NCI-H146 treated with DMSO at 0.1 percent for 48 hours (cell line): Measurements from ENCODE around the gene GPX5.
"Not testable (repeated sequence)": the region's sequence is repeated elsewhere in the genome, so short reads cannot be mapped to it uniquely, and the experiment has no call there.

Experiments used
- DNase-seq: peaks from one replicate; lab custom pipeline; 2025; ENCODE audit not compliant: unreplicated experiment; lab: John Stamatoyannopoulos, UW

GPX5 gene

DNA sequence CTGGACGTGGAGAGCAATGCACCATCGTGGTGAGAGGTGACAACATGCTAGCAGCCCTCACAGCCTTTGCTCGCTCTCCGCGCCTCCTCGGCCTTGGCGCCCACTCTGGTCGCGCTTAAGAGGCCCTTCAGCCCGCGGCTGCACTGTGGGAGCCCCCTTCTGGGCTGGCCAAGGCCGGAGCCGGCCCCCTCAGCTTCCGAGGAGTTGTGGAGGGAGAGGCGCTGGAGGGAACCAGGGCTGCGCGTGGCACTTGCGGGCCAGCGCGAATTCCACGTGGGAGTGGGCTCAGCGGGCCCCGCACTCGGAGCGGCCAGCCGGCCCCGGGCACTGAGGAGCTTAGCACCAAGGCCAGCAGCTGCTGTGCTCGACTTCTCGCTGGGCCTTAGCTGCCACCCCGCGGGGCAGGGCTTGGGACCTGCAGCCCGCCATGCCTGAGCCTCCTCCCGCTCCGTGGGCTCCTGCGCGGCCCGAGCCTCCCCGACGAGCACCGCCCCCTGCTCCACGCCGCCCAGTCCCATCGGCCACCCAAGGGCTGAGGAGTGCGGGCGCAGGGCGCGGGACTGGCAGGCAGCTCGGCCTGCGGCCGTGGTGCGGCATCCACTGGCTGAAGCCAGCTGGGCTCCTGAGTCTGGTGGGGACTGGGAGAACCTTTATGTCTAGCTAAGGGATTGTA is 13.9 kb upstream of the GPX5 start:
- no peak for DNase-seq

DNA sequence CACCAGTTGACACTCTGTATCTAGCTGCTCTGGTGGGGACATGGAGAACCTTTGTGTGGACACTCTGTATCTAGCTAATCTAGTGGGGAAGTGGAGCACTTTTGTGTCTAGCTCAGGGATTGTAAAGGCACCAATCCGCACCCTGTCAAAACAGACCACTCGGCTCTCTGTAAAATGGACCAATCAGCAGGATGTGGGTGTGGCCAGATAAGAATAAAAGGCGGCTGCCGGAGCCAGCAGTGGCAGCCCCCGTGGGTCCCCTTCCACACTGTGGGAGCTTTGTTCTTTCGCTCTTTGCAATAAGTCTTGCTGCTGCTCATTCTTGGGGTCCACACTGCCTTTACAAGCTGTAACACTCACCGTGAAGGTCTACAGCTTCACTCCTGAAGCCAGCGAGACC is 13.3 kb upstream of the GPX5 start:
- DNase-seq = not testable (repeated sequence)

DNA sequence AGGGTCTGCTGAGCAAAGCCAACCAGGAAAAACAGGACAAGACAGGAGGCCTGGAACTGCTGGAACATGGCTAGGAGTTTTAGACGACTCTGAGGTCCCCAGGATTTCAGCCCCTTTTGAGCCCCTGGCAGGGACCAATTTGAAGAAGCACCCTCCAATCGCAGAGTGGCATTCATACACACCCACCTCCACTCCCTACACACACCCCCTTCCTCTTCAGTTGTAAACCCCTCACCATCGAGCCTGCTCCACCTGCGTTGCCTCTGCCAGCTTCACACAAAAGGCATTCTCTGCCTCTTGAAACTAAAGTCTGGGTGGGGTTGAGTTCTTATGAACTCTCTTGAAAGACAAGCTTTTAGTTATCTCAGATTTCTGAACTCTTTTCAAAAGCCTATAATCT is 10.0 kb upstream of the GPX5 start, which contains the start of gene GPX6:
Gene GPX6 (minus strand): TSS at position 118 of the 400 bp plus-strand sequence. CDS start 50 bp downstream, at position 68.
- DNase-seq = no peak

DNA sequence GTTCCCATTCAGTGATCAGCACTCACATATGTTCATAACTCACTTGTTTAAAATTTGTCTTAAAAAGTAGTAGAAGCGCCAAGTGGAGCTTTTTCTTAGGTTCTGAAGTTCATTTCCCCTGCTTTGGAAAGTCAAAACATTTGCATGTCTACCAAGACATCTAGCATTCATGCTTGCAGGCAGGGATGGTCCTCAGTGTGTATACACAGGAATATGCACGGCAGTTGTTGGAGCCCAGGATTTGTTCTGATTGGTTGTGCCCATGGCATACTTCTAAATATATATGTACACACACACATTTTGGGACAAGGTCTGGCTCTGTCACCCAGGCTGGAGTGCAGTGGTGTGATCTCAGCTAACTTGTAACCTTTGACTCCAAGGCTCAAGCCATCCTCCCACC is 7.7 kb upstream of the GPX5 start:
- DNase-seq = no peak

DNA sequence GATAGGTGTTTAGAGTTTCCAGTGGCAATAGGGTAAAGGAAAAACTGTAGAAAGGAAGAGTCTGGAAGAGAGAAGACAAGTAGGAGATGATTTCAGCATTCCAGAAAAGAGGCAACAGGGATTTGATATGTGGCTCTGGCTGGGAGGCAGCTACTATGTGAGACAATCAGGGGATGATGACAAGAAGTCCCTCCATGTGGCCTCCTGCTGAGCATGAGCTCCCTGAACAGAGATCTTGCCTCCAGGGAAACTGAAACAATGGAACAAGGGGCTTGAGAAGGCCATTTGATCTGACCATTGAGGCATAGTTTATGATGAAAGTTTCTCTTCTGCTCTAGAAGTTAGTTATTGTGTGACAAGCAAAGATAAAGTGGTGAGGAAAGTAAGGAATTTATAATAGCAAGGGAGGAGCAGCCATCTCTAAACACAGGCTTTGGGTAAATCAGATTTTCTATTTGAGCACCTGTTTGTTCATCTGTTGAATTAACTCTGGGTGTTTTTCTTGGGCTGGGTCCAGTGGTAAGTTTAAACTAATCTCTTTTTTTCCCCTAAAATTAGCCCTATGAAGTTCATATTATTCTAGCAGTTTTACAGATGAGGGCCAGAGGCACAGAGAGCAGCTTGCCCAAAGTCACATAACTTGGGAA is 3.0 kb upstream of the GPX5 start:
- no peak for DNase-seq

DNA sequence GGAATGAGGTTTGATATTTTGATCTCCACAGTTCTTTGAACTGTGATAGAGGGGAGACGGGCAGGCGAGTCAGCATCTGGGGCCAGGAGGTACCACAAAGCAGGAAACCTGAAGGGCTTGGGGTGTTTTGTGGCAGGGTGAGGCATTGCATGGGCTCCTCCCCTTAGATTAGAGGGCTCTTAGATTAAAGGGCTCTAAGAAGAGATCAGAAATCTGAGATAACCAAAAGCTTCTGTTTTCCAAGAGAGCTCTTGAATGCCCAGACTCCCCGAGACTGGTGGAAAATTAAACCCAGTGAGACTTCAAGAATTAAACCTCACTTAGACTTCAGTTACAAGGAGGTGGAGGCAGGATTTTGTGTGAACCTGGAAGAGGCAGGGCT is 2.4 kb upstream of the GPX5 start:
- no peak for DNase-seq

DNA sequence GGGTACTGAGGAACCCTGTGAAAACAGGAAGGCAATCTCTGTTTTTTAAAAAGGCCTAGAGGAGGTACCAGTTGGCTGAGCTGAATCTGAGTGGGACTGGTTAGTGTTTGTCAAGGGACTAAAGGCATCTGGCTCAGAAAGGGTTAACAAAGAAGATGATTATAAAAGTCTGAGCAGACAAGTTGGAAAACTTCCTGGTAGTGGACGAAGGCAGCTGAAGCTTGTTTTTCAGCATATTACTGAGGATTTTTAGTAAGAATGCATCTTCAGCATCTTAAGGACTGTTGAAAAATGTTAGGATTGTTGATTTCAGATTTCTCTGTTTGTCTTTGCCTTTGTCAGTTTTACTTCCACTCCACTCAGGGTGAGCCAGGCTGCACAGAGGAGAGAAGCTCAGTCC is 5.1 kb downstream of the GPX5 start:
- DNase-seq = no peak

DNA sequence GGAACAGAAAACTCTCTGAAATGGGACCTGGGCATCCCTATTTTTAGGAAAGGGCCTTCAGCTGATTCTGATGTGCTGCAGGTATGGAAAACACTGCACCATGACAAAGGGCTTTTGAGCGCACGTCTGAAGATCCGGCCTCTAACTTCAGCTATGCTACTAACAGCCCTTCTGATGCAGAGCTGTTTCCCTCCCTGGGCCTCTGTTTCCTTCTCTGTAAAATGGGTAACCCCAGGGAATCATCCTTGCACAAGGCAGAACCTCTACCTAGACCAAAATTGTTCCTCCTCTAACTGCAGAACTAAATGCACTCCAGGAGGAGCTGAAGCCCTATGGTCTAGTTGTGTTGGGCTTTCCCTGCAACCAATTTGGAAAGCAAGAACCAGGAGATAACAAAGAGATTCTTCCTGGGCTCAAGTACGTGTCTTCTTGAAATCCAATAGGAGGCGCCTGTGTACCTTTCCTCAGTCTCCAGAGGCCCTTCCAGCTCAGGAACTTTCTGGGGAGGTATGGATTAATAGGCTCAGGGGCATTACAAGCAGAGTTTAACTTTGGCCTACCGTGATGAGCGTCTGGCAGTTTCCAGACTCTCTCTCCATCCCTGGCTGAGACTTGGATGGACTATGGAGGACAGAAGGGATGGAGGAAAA is 5.9 kb downstream of the GPX5 start:
- DNase-seq = no peak

DNA sequence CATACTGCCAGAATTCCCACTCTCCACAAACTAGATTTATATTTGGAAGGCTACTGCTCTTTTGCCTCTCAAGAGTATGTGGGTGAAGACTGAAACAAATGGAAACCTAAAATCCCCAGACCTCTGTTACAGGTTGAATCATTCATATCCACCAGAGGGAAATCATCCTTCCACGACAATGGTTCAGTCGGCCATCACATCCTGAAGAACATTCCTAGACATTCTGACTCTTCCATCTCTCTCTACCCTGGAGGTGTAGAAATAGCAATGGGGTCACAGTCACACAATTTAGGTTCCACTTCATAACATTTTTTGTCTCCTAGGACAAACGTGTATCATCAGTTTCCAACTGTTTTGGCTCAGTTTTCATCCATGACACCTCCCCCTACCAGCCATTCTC is 8.6 kb downstream of the GPX5 start:
- DNase-seq = no peak

DNA sequence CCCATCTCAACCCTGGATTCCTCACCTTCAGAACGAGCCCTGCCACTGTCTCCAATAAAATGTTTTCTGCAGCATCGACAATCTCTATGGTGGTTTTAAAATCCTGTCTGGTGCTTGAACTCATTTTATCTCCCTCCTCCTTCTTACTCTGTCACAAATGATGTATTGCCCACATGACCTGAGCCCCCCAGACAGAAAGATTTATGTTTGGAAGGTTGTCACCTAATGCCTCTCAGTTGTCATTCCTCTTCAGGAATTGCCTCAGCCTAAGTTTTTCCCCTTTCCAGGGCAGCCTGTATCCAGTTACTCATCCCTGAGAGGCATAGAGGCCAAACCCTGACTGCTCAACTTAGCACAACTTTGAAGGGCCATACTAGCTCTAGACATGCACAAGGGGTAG is 9.2 kb downstream of the GPX5 start:
- no peak for DNase-seq

DNA sequence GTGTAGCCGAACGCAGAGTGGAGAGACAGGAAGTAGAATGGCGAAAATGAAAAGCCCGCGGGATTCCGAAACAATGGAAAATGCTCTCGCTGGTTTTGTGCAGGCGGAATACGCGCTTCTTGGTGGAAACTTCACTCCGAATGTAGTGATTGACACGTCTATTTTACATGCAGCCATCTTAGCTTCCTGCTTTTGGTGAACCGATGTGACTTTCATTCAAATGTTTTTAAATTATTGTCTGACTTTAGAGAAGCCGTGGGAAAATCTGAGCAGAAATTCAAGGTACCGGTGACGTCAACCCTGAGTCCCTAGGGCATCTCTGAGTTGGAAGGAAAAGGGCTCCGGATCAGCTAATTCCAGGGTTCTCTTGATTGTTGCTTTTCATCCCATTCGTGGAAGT is 11.4 kb downstream of the GPX5 start:
- DNase-seq = no peak

DNA sequence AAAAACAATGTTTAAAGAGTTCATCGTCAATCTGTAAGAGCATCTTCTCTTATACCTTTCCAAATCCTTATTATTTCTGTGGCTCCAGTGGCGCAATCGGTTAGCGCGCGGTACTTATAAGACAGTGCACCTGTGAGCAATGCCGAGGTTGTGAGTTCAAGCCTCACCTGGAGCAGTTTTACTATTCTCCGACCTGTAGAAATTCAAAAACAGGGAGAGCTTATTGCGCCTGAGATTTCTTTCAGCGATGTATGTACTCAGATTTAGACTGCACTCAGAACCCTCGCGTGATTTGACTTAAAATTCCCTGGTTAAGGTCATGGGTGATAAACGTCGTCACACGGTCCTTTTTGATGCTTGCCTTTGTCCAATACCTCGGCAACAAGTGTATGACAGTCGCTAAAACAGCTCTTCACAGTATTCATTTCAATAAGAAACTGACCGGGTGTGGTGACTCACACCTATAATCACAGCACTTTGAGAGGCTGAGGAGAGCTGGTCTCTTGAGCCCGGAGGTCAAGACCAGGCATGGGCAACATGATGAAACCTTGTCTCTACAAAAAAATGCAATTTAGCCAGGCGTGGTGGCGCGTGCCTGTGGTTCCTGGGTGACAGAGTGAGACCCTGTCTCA is 11.9 kb downstream of the GPX5 start:
- no peak for DNase-seq

DNA sequence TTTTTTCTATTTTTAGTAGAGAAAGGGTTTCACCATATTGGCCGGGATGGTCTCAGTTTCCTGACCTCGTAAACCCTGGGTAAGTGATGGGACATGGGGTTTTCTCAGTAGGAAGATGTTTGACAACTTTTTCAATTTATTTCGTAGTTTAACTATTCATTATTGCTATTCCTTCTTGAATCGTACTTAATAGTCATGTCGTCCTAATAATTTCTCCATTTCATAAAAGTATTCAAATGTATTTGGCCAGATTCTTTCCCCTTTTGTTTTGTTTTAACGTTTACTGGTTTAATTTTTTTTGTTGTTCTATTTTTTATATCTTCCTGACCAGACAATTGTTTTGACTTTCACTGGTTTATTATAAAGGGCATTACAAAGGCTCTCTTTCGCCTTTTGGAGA is 16.3 kb downstream of the GPX5 start:
- no peak for DNase-seq

DNA sequence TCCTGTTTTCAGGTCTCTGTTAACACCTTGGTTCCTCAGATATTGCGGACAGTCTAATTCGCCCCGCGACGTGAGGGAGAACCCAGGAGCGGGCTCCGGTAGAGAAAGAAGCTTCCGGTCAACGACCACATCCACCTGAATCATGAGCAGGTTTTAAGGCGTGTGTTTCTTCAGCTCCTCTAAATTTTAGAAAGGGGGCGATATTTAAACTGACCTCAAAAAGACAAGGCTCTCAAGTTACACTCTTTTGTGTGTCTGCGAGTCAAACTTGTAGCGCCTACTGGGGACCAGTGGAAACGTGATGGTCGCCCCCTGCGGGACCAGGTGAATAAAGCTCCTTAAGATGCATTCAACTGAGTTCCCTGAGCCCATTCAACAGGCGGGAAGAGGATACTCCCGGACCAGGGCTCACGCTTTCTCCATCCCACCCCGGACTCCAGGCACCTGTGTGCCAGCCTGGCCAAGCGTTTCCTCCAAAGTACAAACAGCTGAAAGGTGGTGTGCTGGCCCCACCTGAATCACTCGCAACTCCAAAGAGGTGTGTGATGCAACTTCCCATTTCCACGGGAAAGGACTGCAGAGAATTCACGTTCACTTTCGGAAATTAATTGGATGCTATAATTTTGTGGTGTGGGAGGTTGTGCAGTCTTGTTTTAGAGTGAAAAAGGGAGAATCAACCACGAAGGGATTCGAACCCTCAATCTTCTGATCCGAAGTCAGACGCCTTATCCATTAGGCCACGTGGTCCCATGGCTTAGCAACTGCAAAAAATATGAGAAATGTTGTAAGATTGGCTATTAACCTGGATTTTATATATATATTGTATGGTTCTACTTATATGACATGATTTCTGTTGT is 17.0 kb downstream of the GPX5 start:
- DNase-seq = peak; percentile 70

DNA sequence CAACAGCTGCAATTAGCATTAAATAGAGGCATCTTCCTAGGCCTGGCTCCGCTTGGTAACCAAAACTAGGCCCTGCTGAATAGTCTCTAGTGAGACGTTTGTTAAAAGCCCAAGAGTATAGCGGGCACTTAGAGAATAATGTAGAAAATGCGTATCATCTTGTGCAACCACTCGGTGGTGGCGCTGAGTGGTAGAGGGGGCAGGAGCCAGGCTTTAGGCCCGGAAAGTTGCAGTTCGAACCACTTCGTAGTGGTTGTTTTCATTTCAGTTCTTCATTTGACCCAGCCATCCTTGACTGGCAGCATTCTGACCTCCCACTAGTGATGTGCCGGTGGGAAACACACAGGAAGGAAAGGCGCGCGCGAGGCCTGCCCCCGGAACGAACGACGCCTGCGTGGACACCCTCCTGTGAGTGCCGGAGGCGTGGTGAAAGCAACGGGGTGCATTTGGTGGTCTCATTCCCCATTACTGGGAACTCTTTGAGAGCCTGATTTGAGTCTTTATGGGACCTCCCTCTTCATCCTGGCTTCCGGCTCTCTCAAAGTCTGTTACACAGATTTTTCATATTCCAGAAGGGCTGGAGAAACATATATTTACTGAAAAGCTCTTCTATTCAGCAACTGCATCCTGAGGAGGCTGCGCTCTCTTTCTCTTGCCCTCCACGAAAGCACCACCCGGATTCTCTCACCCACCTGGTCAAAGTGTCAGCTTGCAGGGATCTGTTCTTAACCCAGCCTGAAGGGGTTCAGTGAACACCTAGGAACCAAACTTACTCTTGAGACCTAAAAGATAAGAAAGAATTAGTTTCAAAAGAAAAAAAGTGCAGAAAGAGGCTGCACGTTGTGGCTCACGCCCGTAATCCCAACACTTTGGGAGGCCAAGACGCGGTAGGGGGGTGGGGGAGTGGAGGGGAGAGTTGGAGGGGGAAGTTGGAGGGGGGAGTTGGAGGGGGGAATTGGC is 18.2 kb downstream of the GPX5 start:
- peak; percentile 64 for DNase-seq

DNA sequence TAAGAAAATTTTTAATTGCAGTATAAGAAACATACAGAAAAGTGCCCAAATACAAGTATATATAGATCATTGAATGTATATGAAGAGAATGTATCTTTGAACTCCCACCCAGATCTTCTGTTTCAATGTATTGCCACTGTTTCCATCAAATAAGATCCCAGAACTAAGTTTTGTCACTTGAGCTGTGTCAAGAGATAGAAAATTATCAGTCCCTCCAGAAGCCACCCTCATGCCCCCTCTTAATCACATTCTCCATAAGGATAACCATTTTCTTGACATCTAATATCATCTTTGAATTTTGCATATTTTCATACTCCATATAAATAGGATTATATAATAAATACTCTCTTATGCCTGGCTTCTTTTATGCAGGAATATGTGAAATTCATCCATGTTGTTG is 20.3 kb downstream of the GPX5 start:
- no peak for DNase-seq

DNA sequence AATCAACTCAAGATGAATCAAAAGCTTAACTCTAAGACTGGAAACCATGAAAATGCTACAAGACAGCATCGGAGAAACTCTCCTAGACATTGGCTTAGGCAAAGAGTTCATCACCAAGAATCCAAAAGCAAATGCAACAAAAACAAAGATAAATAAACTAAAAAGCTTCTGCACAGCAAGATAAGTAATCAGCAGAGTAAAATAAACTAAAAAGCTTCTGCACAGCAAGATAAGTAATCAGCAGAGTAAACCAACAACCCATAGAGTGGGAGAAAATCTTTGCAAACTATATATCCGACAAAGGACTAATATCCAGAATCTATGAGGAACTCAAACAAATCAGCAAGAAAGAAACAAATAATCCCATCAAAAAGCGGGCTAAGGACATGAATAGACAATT is 21.3 kb downstream of the GPX5 start:
- DNase-seq = not testable (repeated sequence)

DNA sequence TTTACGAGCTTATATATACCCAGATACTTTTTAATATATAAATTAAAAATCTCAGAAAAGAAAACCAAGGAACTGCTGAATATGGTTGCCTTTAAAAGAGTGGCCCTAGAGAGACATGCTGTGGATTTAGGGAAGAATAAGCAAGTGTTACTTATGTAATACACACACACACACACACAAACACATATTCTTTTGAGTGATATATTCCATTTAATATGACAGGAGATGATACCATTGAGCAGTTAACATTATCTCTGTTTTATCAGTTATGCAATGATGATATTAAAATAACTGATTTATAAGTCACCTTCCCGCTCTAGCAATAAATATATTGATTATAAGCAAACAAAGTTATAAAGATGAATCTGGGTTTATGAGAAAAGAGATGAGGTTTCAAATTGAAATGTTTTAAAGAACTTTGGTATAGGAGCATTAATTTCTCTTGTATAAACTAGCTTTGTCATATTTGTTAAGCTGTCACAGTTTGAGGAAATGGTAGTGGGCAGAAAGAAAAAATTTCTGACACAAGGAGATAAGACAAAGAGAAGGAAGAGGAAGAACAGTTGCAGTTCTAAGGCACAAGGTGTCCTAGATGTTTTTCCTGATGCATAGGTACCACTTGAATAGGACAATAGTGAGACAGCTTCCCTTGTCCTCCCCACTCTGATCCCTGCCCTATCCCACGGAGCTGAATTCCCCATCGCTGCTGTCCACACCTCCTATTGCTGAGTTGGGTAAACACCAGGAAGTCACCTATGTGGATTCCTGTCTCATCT is 26.4 kb downstream of the GPX5 start:
- no peak for DNase-seq

DNA sequence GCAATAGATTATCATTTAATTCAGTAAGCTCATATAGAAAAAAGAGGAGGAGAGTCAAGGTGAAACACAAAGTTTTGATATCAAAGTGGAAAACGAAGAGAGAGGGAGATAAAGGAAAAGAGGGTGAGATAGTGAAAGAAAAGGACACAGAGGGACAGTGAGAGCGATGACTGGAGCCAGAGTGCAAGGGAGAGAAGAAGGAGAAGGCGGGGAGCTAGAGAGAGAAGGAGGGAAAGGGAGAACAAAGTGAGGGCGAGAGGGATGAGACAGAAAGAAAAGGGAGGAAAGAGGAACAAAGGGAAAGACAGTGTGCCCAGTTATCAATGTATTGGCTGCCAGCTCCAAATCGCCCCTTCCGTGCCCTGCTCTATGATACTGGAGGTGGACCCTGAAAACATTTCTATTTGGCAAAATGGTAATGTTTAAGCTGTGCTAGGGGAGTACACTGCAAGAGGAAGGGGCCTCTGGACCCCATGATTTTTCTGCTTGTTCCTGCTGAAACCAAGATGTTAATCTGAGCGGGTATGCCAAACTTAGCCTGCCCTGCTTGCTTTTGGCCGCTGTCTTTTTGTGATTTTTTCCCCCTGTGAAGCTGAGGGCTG is 27.8 kb downstream of the GPX5 start:
- DNase-seq = no peak
